Fibroblast of the aortic adventitia (primary cell): ENCODE results near the gene NDUFA13. TPM values are rescaled to one million over a fixed set of nuclear protein-coding genes. Genes with fewer than 3 reads are reported as not detected.

Experiments used
- DNase-seq: peaks from one replicate; pipeline ENCODE4 v3.0.0-alpha.2; 2010; ENCODE audit warnings: low read depth
- H3K4me3 ChIP-seq: 2 replicates; pipeline ENCODE4 v1.5.1; 2011; ENCODE audit warnings: low read depth, mild to moderate bottlenecking, control low read depth, low read length, moderate library complexity
- total RNA-seq: library from RNA; depleted of rRNA; stranded (reverse); fragments of >200 nt; gene quantifications from 2 replicates; pipeline ENCODE4 v1.2.3, GENCODE V29; 2012; ENCODE audit warnings: low replicate concordance
- TF ChIP-seq, protein P1 (sequence below): IDR thresholded peaks from 2 replicates; pipeline ENCODE4 v1.5.1; 2011; ENCODE audit warnings: mild to moderate bottlenecking, low read length, control low read depth, inconsistent platforms; ENCODE audit not compliant: insufficient read depth

Gene NDUFA13
- total RNA-seq, 1 donor, result 127 TPM

DNA sequence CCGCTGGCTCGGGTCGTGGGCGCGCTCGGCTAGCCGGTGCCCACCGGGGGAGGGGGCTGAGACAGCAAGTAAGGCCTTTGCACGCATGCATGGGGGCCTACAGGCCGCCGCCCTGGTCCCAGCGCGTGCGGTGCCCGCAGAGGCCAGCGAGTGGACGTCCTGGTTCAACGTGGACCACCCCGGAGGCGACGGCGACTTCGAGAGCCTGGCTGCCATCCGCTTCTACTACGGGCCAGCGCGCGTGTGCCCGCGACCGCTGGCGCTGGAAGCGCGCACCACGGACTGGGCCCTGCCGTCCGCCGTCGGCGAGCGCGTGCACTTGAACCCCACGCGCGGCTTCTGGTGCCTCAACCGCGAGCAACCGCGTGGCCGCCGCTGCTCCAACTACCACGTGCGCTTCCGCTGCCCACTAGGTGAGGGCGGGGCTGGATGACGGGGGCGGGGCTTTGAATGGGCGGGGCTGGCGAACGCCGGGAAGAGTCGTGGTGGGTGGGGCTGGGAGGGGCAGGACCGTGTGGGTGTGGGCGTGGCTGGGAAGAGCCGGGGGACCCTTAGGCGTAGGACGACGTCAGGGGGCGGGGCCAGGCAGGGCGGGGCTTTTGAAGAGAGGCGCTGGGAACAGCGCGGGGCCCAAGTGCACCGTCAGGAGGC lies 24.2 kb downstream of the NDUFA13 start:
- no peak overlapping the region for H3K4me3 ChIP-seq
- TF ChIP-seq, protein P1, sequence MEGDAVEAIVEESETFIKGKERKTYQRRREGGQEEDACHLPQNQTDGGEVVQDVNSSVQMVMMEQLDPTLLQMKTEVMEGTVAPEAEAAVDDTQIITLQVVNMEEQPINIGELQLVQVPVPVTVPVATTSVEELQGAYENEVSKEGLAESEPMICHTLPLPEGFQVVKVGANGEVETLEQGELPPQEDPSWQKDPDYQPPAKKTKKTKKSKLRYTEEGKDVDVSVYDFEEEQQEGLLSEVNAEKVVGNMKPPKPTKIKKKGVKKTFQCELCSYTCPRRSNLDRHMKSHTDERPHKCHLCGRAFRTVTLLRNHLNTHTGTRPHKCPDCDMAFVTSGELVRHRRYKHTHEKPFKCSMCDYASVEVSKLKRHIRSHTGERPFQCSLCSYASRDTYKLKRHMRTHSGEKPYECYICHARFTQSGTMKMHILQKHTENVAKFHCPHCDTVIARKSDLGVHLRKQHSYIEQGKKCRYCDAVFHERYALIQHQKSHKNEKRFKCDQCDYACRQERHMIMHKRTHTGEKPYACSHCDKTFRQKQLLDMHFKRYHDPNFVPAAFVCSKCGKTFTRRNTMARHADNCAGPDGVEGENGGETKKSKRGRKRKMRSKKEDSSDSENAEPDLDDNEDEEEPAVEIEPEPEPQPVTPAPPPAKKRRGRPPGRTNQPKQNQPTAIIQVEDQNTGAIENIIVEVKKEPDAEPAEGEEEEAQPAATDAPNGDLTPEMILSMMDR, result no peak
- no peak for DNase-seq

DNA sequence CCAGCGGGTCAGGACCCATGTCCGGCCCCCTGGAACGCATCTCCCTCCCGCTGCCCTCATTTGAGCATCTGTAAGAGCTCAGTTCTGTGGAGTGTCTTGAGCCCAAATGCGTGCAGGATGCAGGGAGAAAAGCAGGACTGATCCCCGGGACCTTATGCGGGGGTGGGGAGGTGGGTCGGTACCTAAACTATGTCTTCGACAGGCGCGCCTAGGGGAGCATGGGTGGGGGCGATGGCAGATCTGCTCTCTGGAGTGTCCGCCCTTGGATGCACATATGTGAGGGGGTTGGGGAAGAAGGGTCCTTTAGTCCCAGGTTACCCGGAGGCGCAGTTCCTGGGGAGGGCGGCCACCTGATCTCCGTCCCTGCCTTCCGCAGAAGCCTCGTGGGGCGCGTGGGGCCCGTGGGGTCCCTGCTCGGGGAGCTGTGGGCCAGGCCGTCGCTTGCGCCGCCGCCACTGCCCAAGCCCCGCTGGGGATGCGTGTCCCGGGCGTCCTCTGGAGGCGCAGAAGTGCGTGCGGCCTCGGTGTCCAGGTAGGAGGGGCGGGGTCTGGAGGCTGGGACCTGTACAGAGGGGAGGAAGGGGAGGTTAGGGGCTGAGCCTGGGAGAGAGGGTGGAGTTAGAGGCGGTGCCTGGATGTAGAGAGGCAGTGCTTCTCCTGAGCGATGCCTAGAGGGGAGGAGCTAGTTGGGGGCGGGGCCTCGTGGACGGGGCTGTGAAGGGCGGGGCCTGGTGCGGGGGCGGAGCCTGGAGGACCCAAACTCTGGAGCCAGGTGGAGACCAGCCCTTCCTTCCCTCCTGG lies 24.9 kb downstream of the NDUFA13 start:
- H3K4me3 ChIP-seq, result no peak overlapping the region
- TF ChIP-seq, protein P1, result no peak
- DNase-seq, result no peak

DNA sequence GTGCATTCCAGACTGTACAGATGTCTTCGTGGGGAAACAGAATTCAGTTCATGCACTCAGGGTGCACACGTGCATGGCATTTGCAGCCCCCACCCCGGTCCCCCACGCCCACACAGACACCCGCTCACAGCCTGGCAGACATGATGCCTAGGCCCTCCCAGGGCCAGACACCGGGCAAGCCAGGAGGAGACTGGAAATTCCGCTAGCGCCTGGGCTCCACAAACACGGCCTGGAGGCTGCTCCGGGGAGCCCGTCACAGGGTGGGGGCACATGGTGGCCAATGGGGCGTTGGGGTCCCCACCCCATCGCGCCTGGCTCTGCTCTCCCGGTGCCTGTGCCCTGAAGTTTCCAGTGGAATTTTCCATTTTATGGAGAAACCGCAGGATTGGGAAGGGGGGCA lies 25.6 kb downstream of the NDUFA13 start:
- DNase-seq, result no peak
- TF ChIP-seq, protein P1, result no peak
- H3K4me3 ChIP-seq, result no peak overlapping the region

DNA sequence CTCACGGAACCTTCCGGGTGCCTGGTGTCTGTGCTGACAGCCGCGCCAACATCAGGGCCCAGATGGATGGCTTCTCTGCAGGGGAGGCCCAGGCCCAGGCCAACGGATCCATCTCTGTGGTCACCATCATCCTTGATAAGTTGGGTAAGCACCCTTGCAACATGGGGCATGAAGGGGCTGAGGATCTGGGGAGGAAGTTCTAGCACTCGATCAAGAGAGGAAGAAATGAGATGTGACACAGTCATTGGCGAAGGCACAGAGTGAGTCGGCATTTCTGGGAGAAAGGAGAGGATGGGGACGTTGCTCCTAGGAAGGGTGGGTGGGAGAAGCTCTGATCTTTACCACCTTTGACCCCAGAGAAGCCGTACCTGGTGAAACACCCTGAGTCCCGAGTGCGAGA lies 26.5 kb downstream of the NDUFA13 start:
- TF ChIP-seq, protein P1, result no peak
- no peak overlapping the region for H3K4me3 ChIP-seq
- no peak for DNase-seq

DNA sequence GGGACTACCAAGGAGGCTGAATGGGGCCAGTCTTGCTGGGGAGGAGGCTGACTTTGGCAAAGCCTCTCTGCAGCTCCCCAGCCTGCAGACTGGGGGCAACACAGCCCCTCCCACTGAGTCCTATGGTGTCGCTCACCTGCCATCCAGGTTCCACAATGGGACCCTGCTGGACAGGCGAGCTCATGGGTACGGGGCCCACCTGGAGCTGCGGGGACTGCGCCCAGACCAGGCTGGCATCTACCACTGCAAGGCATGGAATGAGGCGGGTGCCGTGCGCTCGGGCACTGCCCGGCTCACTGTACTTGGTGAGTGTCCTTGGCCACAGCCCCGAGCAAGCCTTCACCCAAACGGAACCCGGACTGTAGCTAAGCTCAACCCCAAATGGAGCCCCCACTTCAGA lies 27.1 kb downstream of the NDUFA13 start:
- no peak for DNase-seq

DNA sequence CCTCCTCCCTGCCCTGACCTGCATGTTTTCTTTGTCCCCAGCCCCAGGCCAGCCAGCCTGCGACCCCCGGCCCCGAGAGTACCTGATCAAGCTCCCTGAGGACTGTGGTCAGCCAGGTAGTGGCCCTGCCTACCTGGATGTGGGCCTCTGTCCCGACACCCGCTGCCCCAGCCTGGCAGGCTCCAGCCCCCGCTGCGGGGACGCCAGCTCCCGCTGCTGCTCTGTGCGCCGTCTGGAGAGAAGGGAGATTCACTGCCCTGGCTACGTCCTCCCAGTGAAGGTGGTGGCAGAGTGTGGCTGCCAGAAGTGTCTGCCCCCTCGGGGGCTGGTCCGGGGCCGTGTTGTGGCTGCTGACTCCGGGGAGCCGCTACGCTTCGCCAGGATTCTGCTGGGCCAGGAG lies 27.6 kb downstream of the NDUFA13 start:
- DNase-seq, result no peak

More for the DNA sequence above, 27.1 kb downstream of the NDUFA13 start:
- no peak overlapping the region for H3K4me3 ChIP-seq
- TF ChIP-seq, protein P1, result no peak

More for the DNA sequence above, 27.6 kb downstream of the NDUFA13 start:
- TF ChIP-seq, protein P1, result no peak
- H3K4me3 ChIP-seq, result no peak overlapping the region
